ENCODE data around the gene SMARCAL1.

The SMARCAL1 gene

DNA sequence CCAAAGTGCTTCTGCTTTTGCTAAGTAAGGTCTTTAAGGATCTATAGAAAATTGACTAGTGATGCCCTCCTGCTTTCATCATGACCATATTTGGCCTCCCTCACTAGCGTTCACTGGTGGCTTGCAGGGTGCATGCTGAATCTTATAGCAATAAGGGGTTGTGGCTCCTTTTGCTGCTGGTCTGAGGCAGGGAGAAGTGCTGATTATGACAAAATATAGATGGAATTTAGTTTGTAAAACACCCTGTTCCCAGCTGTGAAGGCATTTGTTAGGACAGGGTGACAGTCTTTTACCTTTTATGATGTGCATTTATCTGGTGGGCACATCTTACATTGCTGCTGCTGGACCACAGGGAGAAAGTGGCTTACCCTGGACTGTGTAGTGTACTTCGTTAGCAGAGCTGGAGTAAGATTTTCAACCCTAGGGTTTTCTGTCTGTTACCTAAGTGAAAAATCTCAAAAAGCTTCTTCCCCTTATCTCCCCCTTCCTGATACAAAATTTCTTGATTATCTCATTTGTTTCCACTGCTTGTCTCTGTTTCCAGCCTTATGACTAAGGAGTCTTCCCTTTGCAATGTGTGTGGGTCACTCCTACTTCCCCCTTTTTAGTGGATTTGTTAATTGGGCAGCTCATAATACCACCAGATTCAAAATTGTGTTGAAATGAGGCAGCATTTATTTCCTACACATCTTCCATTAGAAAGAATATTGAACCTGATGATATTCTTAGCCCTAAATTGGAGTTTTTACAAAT is 65.2 kb downstream of the SMARCAL1 start:
- no peak for DNase-seq (ENCODE audit: low read depth)

DNA sequence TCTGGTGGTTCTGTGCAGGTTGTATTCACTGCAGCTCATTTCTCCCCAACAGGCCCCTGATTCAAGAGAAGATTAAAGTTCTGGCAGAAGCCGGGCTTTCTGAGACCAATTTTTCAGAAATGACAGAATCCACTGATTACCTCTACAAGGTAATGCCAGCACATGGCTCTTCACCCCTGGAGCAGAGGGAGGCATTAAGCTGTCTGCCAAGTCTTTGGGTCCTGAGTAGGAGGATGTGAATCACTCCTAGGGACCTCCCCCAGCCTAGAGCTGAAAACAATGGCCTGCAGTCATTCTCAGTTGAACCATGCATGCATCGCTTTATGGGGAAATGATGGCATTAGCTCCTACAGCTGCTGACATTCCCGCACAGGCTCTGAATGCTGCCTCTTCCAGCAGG is 65.9 kb downstream of the SMARCAL1 start:
- DNase-seq (ENCODE audit: low read depth): peak; percentile 50

DNA sequence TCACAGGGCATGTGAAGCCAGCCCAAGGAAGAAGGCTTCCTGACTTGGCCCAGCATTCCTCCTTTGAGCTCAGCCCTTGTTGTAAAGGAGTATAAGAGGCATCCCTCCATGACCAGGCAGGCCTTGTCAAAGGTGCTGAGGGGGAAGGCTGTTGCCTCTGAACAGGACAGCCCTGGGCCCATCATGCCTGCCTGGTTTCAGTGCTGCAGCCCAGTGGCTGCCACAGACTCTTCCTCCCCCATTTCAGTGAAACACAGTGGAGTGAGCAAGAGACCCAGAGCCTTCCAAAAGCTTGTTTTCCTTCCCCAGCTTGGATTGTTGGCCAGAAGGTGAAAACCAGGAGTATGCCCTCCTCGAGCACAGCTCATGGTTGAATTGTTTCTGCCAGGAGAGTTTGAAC is 66.5 kb downstream of the SMARCAL1 start:
- no peak for DNase-seq (ENCODE audit: low read depth)

DNA sequence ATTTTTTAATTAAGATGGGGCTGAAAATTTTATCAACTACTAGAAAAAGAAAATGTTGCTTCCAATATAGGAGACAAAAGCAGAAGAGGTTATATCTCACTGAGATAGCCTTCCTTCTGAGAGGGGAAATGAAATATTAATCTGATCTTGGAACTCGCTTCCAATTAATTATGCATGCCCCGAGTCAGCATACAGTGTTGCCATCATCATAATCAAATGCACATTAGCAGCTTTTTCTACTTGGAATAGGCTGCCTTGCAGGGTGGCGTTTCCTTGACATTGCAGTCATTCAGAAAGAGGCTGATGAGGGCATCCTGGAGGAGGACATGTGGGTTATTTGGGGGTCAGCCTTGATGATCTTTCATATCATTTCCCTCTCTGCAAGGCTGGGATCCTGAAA is 67.9 kb downstream of the SMARCAL1 start:
- no peak for DNase-seq (ENCODE audit: low read depth)

DNA sequence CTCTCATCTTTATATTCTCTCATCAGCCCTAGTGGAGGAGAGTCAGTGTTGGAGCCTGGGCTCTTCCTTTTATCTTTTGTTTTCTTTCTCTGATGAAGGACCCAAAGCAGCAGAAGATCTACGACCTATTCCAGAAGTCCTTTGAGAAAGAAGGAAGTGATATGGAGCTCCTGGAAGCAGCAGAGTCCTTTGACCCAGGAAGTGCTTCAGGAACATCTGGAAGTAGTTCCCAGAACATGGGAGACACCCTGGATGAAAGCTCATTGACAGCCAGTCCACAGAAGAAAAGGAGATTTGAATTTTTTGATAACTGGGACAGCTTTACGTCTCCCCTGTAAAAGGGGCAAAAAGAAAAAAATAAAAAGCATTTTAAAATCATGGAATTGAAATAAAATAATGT is 70.4 kb downstream of the SMARCAL1 start:
- DNase-seq (ENCODE audit: low read depth): no peak

DNA sequence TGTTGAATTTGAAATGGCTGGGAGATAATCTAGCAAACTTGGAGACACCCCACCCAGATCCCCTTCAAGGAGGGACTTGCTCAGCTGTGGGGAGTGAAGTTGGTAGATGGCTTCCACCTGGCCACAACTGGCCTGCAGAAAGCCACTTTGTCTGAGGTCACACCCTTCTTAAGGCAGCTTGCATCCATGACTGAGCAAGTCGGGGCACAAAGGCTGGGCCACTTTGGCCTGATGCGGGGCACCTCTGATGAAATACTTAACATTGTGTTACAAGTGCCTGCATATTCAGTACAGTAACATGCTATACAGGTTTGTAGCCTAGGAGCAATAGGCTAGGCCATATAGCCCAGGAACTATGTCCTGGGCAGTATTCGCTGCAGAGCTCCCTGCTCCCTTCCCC is 73.0 kb downstream of the SMARCAL1 start:
- DNase-seq (ENCODE audit: low read depth): no peak

DNA sequence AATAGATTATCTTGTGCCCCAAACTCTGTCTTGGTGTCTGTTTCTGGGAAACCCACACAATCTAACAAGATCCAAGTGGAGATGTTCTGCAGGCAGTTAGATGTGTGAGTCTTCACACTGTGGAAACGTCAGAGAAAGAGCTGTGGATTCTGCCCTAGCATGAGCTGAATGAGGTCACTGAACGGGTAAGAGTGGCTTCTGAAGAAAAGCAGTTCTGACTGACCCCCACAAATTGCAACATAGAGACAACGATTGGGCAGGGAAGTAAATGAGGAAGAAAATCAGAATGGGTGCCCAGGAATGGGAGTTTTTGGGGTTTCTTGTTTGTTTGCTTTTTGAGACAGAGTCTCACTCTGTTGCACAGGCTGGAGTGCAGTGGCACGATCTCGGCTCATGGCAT is 73.5 kb downstream of the SMARCAL1 start:
- no peak for DNase-seq (ENCODE audit: low read depth)

DNA sequence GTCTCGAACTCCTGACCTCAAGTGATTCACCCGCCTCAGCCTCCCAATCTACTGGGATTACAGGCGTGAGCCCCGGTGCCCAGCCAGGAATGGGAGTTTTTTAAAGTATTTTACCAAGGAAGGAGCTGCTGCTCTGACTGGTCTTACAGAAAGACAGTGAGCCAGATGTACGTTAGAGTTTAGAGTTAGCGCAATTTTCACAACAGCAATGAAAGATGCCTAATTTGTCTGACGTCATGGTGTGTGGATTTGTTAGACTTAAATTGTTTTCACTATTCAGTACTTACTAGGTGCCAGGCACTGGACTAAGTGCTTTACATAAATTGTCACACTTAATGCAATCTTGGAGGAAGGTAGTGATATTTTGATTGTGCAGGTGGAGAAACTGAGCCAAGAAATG is 74.0 kb downstream of the SMARCAL1 start:
- no peak for DNase-seq (ENCODE audit: low read depth)

DNA sequence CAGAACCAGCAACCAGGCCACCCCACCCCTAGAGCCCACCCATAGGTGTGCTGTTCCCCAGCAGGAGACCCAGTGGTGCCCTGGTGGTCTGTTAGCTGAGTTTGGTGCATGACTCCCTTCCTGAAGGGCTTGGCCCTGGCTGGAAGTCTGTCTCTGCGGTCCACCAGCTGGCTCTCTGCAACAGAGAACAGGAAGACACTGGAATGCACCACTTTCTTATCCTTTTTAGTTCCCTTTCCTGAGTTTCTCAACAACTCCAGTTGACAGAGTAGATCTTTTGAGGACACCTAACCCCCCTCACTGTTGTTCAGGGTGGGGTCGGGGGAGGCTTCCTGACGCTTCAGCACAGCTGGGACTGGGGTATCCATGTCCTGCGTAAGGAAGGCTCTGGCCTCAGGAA is 74.4 kb downstream of the SMARCAL1 start:
- DNase-seq (ENCODE audit: low read depth): no peak

DNA sequence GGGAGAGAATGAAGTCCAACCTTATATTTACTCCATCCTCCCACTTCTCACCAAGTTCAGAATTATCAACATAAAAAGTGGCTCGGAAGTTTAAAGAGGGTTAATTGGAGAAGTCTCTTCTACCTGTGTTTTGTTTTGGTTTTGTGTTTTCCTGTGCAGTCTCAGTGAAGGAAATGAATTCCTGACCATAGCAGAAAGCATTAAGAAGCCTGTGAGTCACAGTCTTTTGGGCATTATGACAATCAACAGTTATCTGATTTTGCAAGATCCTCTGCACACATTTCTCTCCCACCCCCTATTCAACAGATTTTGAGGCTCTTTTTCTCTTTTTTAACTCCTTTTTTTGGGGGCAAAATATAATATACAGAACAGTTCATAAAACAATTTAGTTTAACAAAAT is 77.8 kb downstream of the SMARCAL1 start:
- peak; percentile 69 for DNase-seq (ENCODE audit: low read depth)

DNA sequence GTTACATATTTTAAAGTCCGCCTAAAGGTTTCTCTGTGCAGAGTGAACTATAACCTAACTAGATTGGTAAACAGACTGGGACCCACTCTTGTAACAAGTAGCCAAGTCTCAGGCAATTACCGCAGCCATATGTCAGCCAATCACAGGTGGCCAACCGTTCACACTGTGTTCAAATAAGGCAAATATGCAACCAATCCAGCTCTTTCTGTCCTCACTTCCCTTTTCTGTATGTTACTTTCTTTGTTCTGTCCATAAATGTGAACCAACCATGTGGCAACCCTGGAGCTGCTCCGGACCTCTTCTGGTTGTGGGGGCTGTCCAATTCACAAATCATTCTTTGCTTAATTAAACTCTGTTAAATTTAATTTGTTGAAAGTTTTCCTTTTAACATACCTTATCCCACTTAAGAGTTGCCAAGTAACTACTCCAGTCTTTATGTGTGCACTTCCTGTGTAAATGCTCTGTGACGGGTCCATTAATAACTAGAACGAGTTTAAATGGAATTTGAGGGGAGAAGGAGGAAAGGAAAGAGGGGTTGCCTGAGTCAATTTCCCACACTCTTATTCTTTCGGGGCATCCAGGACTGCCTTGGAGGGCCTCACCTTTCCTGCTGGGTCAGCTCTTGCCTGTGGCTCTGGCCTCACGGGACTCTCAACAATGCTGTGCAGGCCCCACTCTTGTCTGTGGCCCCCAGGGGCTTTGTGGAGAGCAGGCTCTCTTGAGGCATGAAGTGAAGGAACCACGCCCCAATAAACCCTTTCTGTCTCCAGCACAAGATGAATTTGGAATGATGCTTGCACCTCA is 79.7 kb downstream of the SMARCAL1 start:
- no peak for DNase-seq (ENCODE audit: low read depth)

DNA sequence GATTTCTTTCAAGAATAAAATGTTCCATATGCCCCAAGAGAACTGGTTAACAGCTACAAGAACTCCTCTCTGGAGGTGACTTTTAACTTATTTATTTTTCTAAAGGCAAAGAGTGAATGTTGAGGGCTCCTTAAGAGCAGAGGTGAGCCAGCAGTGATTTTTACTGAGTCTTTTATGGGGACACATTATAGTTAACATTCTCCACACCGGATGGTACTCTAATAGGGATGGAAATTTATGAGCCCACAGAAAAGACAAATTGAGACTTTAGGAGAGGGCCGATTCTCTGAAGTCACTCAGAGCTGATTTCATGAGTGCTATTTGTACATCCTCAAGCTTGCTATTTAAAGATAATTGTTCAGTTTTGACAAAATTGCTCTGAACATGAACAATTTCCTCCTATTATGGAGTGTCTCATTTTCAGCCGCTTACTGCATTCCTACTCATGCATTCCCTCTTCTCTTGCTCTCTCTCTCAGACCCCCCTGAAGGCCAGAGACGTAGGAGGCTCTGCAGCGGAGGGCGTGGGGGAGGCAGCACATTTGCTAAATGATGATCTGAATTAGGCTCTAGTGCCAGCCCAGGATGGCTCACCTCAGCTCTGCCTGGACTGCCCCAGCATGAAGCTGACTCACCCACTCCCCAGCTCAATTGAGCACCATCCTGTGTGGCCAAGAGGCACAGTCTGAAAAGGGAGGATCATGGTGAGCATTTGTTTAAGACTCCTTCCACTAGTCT is 80.5 kb downstream of the SMARCAL1 start:
- peak; percentile 74 for DNase-seq (ENCODE audit: low read depth)

DNA sequence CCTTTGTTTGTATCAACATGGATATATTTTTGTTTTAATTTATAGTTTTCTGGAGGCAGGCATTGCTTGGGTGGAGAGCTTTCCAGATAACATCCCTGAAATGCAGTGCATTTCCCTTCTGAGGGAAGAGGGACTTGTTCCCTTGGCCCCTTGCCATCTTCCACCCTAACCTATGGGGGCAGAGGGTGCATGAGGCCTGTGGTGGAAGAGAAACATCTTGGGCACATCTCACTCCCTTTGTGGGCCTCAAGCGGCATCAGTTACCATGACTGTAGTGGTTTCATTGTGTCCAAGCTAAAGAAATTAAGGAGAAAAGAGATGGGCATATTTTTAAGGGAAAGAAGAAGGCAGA is 81.0 kb downstream of the SMARCAL1 start:
- DNase-seq (ENCODE audit: low read depth): no peak

DNA sequence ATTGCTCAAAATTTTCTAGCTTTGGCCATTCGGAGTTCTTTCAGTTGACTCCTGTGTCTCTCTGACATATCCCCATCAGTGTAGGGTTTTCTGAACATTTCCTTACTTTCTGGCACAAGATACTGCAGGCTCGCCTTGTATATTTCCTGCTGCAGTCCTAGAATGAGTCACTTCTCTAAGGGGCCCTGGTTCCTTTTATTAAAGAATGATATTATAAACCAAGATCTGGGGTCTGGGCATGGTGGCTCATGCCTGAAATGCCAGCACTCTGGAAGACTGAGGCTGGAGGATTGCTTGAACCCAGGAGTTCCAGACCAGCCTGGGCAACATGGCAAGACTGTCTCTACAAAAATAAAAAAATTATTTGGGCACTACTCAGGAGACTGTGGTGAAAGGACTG is 83.4 kb downstream of the SMARCAL1 start:
- no peak for DNase-seq (ENCODE audit: low read depth)

DNA sequence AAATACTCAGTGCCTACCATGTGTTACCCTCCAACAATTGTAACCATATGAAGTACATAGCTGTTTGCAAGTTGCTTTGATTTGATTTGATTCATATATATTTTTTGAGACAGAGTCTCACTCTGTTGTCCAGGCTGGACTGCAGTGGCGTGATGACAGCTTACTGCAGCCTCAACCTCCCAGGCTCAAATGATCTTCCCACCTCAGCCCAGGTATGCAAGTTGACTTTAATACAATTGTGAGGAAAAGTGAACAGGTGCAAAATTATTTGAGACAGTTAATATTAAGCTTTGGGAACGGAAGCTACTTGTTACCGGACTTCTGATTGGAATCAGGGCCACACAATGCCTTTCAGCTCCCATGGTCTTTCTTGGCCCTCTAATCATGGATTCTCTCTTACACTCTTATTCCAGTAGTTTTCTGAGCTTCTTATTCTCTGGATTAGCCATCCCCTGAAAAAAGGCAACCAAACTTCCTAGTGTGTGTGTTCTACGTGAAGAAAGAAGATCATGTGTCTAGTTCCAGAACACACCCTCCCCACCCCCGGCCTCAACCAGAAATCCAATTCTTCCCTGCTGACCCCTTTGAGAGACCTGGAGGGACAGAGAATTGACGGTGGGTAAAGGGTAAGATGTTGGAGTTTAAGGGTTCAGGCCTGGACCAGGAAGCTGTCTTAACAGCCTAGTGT is 85.2 kb downstream of the SMARCAL1 start:
- DNase-seq (ENCODE audit: low read depth): no peak

DNA sequence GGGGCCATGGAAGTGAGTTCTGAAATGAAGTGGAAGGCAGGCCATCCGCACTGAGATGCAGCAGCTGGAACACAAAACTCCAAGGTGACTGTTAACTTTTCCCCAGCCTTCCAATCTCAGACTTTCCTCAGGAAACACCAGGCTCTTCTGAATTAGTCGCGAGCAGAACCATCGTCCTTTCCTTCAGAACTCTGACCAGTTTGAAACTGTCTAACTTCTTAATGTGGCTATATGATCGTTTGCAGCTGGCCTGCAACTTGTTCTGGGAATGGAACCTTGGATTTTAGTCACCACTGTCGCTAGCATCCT is 85.7 kb downstream of the SMARCAL1 start:
- no peak for DNase-seq (ENCODE audit: low read depth)

DNA sequence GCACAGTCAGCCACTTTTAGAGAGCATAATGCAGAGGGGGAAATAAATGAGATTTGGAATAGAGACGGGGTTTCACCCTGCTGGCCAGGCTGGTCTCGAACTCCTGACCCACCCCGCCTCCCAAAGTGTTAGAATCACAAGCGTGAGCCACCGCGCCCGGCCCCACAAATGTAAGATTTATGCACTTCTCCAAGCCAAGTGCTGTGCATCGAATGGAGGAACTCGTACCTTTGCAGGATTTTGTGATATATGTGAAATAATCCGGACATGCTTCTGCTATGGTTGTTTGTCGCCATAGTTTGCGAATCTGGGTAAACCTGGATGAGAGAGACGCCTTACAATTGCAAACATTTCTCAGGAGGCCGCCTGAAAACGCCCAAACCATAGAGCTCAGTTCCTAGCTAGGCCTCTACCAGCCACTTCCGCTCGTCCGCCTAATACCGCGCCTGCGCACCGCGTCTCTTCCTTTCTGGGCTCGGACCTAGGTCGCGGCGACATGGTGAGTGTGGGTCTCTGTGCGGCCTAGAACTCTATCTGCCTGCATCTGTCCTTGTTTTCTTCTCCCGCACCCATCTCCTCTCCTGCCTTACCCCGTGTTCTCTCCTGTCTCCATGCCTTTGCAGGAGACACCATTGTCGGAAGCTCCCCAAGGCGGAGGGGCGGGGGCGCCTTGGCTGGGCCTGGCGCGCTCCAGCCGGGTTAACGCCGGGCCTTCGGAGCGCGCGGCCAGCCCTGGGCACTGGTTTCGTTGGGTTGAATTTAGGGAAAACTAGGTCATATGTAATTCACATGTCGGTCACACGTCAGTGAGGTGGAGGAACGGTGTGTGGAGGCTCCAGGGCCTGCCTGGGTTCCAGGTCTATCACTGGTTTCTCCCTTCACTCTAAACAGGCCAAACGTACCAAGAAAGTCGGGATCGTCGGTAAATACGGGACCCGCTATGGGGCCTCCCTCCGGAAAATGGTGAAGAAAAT is 86.4 kb downstream of the SMARCAL1 start, which contains the start of gene RPL37A:
RPL37A (plus strand) TSS at position 466 of the 974 bp plus-strand sequence; CDS start at position 497, 31 bp downstream.
- peak; percentile 91 for DNase-seq (ENCODE audit: low read depth)

DNA sequence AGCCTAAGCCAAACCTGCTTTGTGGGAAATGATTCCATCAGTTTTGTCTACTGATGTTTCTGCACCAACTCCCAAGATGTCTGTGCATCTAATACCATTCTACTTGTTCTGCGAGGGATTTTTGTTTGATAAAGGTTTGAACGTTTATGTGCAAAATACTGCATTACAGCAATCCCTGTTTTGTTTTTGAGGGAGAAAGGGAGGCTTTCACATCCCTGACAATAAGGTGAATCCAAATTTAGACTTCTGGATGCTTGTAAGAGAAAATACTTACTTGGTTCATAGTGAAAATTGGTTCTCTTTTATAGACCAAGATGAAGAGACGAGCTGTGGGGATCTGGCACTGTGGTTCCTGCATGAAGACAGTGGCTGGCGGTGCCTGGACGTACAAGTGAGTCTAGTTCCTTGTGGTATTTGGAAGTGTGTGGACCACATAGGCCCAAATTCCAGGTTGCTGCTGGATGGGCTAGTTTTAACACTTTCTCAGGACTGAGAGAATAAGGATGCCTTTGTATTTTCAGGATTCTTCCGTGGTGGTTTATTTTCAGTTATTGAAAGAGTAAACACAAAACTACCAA is 87.4 kb downstream of the SMARCAL1 start:
- no peak for DNase-seq (ENCODE audit: low read depth)

DNA sequence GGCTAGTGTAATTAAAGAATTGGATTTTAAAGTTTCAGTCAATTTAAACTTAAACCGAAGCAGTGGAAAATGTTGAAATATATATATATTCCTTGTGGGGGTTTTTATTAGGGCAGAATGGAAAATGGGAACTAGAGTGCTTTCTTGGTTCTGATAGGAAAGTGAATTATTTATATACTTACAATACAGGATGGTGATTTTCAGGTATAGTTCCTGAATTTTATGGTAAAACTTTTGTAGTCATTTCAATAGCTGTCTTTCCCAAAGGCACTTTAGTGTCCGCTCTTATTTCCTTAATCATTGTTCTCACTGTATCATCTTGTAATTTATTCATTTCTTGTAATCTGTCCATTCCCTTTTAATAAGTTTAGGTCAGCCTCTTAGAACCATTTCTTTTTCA is 88.3 kb downstream of the SMARCAL1 start:
- no peak for DNase-seq (ENCODE audit: low read depth)

DNA sequence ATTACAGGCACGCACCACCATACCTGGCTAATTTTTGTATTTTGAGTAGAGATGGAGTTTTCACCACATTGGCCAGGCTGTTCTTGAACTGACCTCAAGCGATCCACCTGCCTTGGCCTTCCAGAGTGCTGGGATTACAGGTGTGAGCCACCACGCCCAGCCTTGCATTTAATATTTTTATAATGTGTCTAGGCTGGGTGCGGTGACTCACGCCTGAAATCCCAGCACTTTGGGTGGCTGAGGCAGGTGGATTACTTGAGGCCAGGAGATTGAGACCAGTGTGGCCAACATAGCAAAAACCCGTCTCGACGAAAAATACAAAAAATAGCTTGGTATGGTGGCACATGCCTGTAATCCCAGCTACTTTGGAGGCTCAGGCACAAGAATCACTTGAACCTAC is 89.6 kb downstream of the SMARCAL1 start:
- no peak for DNase-seq (ENCODE audit: low read depth)
